ENCODE measurements around the gene SMARCD3.
A peak's percentile ranks its signal among the peaks of the same experiment; 100 is the strongest.

The SMARCD3 gene

DNA sequence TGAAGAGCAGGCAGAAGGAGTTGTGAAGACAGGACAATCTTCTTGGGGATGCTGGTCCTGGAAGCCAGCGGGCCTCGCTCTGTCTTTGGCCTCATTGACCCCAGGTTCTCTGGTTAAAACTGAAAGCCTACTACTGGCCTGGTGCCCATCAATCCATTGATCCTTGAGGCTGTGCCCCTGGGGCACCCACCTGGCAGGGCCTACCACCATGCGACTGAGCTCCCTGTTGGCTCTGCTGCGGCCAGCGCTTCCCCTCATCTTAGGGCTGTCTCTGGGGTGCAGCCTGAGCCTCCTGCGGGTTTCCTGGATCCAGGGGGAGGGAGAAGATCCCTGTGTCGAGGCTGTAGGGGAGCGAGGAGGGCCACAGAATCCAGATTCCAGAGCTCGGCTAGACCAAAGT is 14.7 kb downstream of the SMARCD3 start:
- no peak for DNase-seq

DNA sequence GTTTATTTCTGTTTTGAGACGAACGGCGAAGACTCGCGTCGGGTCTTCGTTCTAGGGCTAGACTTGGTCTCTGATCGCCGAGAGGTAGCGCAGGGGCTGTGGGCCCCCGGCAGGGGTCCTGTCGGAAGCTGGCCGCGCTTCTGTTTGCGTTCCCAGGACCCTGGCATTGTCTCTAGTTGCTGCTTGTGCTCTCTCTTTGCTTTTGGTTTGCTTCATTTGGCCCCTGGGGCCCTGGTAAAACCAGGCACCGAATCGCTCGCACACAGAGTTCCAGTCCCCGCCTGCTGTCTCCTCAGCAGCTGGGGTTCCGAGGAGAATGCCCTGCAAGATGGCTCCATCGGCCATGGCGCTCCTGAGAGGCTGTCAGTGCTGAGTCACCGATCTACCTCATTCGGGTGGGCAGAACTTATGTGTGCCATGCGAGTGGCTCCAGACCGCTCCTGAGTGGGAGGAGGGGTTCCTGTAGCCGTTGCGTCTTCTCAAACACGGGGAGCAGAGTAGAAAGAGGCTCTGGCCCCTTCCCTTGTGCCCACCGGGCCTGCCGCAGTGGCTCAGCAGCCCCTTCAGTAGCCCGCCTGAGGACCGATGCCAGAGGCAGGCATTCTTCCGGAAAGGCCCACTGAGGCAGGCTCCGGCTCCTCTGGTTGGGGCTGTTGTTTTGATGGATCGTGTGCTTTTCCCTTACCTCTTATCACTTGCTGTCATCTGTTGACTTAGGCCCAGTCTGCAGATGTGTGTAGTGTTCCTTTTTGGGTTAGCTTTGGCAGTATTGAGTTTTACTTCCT is 15.4 kb downstream of the SMARCD3 start:
- DNase-seq: no peak

DNA sequence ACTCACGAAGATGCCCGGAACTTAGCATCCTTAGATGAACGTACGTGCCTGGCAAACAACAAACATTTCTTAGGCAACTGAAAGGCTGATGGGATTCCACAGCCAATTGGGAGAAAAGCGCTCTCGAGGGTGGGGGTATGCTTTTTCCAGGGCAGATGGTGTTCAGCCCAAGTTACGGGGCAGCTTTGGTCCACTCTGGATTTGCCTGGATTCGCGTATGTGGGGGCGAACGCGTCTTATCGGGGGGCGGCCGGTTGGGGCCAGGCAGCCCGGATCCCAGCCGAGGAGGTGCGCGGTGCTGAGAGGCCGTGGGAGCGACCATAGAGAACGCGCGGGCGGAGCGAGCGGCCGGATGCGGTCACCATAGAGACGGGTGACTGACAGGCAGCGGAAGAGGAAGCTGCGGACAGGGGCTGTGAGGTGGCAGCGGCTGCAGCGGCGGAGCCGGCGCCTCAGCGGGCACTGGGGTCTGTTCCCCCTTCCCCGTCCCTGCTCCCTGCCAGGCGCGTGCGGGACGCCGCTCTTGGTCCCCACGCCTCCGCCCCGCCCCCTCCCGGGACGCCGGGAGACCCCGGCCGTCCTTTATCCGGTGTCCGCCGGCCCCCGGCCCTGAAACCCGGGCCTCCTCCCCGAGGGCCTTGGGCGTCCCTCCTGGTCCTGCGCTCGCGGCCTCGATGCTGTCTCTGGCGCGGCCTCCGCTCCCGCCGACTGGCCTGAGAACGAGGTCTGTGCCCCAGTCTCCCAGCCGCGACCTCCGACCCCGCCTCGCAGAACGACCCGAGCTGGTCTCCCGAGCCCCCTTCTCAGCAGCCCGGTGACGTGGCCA is 16.2 kb downstream of the SMARCD3 start, which contains the start of gene CHPF2:
Gene CHPF2, plus strand, starts transcription at position 393 of the 826 bp plus-strand sequence. CDS start 1,529 bp downstream, outside the sequence.
- DNase-seq: peak; percentile 47

DNA sequence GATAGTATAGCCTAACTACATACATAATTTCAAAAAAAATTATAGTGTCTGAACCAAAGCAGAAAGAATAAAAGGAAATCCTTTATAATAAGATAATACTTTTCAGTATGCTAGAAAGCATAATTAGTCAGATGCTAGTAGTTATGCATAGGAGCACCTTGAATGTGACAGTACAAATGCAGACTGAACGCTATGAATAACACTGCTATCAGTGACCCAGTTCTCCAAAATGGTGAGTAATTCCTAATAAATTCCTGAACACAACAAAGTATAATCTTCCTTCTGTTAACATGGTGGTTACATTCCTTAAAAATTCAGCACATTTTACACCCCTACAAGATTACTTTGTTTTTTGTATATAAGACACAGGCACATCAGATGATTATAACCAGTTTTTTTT is 17.4 kb downstream of the SMARCD3 start:
- no peak for DNase-seq

DNA sequence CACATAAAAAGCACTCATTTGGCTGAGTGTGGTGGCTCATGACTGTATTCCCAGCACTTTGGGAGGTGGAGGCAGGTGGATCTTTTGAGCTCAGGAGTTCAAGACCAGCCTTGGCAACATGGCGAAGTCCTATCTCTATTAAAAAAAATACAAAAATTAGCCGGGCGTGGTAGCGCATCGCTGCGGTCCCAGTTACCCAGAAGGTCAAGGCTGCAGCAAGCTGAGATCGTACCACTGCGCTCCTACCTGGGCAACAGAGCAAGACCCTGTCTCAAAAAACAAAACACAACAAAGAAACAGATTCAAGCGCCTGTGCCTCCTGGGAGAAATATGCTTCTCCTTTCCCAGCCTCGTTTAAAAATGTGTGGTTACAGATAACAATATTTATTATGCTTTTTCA is 19.2 kb downstream of the SMARCD3 start:
- DNase-seq: no peak

DNA sequence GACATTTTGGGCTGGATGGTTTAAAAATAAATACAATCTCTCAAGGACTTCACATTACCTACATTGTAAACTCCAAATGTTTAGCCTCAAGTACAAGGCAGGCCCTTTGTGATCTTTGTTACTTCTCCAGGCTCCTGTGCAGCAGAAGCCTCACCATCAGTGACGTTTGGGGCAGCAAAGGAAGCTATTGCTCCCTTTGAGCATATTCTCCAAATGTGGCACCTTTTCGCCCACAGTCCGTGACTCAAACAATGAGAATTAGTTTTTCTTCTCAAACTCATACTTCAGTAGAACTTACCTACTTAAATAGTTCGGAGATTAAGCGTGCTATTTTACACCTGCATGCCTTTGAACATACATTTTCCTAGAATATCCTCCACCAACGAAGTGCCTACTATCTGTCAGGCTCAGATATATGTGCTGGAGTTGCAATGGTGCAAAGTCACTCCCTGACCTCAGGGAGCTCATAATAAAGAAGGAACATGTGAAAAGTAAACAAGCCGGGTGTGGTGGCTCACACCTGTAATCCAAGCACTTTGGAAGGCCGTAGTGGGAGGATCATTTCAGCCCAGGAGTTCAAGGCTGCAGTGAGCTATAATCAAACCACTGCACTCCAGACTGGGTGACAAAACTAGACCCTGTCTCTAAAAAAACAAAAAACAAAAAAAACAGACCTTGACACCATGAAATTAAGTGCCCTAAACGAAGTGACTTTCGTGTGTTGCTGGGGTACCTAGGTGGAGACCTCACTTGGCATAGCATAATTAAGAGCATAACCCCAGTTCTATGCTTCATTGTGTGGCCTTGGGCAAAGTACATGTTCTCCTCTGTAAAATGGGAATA is 20.2 kb downstream of the SMARCD3 start:
- DNase-seq: no peak

DNA sequence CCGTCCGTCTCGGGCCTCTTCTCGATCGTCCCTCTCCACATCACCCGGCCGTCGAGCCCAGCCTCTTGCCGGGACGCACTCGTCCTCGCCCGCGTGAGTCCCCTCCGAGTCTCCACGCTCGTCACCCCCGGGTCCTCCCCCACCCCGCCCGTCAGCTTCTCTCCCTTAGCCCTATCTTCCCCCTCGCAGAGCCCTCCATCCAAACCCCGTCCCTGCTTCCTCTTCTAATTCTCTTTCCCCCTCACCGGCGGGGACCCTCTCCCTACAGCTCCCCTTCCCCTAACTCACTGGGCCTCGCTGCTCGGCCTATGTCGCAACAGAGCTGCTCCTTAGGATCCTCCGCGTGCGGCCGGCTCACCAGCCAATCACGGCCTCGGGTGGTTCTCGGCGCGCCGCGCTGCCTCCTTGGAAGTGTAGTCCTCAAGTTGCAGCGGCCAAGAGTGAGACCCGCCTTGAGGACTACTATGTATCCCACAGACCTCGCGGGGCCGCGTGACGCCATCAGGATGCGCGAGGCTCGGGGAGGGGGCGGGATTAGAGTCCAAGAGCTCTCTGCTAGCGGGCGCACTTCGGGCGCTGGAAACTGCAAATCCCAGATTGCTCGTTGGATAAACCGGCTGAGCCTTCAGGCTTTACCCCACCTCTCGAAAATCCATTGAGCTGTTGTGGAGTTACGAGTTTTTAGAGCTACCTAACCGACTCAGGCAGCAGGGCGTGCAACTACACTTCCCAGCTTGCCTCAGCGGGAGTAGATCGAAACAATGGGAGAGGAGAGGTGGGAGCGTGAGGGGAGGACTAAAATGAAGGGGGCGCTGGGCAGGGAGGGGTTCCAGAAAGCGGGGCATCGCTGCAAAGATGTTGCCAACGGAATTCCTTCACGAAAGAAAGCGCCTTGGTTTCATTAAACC is 21.4 kb downstream of the SMARCD3 start, which contains the start of gene ABCF2:
Gene ABCF2, minus strand, starts transcription at position 331 of the 908 bp plus-strand sequence. CDS start 747 bp downstream, outside the sequence.
- DNase-seq: peak; percentile 93

DNA sequence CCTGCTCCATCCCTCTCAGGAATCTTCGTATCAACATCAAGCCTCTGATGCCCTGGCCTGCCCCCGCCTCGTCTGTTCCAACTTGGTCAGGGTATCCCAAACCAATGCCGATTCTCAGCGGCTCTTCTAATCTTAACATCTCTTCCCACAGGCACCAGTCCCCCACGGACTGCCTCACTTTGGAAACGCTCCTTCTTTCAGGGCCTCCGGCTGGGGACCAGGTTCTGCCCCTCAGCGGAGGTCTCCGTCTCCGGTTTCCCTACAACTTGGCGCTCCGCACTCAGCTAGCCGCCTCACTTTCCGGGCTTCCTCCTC is 22.0 kb downstream of the SMARCD3 start:
- no peak for DNase-seq

DNA sequence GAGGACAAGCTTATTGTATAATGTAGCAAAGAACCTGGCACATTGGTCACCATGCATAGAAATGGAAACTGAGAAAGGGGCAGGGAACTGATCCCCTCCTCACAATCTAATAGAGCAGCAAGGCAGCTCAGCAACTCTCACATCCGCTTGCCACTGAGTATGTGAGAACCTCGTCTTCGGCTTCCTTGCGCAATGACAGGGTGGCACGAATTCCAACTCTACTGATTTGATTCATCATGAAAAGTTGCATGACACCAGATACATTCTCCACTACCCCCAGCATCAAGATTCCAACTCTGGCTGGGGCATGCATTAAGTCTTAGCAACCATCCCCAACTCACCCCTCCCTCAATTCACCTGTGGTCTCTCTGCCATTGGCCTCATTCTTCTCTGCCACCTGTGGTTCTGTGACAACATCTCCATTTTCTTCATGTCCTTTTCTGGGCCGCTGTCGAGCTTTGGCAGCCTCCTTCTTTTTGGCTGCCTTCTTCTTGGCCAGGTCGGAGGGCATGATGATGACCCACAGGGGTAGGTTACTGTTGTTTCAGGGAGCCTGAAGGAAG is 22.5 kb downstream of the SMARCD3 start:
- no peak for DNase-seq

DNA sequence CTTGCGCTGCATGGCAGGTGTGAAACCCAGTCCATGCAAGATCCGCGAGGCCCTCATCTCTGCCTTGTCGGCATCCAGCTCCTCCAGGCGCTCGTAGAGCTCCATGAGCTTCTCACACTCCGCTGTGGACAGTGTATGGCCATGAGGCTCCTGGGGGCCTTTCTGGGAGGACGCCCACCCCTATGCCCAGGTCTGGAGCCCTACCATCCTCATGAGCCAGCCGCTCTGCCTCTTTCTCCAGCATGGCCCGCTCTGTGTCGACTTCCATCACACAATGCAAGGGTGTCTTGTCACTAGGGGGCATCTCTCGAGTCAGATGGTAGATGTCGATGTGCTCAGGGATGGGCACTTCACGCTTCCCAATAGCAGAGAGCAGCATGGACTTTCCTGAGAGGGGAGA is 24.8 kb downstream of the SMARCD3 start:
- no peak for DNase-seq

DNA sequence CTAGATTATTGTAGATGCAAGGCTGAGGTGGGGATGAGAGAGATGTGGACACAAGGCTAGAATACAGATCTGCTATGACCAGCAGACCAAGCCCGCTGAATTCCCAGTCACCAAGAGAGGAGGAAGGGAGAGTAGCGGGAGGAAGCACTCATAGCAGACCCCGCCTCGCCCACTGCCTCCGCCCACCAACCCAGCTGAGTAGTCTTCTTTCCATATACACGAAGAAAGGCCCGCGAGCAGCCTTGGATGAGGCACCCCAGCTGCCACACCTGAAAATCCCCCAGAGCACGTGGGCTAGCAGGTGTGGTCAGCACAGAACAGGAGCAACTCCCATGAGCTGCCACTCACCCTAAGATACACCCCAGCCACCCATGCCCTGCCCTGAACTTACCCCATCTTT is 30.3 kb downstream of the SMARCD3 start:
- no peak for DNase-seq

DNA sequence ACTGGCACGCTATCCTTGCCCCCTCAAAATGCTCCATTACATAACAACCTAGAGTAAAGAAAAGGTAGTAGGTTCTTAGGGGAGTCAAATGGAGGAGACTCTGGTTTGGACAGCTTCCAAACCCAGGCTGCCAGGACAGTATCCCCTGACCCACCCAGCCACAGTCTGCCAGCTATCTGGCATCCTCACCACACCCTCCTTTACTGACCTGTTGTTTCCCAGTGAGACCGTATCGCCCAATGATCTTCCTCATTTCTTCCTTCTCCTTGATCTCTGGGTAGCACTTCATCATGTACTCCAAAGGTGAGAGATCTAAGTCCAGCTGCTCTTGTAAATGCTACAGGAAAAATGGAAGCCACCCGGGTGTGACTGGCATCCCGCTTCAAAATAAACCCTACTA is 33.1 kb downstream of the SMARCD3 start:
- DNase-seq: no peak

DNA sequence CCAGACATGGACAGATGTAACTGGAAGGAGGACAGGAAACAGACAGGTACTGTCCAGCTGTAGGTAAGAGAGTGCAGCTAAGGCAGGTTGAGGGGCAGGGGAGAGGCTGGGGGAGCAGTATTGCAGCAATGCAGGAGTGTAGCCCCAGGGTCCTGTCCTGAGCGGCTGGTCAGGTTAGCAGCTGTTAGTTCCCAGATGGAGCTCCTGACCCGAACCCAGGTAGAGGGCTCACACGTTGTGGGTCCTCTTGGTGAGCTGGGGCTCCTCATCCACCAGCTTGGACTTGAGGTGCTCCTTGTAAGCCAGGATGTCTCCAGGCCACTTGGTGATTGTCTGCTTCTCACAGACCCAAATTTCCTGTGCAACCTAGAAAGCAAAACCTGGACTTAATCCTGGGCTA is 34.7 kb downstream of the SMARCD3 start:
- DNase-seq: no peak

DNA sequence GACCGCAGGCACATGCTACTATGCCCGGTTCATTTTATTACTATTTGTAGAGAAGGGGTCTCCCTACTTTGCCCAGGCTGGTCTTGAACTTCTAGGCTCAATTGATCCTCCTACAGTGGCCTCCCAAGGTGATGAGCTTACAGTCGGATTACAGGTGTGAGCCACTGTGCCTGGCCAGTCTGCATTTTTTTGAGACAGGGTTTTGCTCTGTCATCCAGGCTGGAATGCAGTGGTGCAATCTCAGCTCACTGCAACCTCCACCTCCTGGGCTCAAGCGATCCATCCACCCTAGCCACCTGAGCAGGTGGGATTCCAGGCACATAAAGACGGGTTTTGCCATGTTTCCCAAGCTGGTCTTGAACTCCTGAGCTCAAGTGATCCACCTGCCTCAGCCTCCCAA is 35.9 kb downstream of the SMARCD3 start:
- DNase-seq: no peak

DNA sequence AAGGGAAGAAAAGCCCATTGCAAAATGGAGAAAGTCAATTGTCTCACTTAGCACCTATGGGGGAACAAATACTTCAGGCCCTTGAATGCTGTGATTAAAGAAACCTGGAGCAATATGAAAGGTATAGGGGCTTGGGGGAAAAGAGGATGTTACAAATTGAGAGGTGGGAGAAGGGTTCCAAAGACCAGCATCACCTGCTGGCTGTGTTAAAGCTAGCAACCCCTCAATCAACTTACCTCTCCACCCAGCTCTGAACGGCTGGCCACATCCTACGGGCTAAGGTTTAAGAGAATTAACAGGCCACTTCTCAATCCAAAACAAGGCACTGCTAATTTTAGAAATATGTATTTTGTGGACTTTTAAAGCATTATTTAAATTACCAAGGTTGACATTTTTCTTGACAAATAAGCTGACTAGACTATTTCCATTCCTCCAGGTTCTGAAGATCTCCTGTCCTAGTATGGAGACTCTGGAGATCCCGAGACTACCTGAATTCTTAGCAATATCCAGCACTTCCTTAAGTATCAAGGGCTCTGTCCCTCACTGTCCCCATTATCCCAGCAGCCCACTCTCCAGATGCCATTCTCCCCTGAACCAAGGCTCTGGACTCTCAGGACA is 37.2 kb downstream of the SMARCD3 start:
- DNase-seq: no peak

DNA sequence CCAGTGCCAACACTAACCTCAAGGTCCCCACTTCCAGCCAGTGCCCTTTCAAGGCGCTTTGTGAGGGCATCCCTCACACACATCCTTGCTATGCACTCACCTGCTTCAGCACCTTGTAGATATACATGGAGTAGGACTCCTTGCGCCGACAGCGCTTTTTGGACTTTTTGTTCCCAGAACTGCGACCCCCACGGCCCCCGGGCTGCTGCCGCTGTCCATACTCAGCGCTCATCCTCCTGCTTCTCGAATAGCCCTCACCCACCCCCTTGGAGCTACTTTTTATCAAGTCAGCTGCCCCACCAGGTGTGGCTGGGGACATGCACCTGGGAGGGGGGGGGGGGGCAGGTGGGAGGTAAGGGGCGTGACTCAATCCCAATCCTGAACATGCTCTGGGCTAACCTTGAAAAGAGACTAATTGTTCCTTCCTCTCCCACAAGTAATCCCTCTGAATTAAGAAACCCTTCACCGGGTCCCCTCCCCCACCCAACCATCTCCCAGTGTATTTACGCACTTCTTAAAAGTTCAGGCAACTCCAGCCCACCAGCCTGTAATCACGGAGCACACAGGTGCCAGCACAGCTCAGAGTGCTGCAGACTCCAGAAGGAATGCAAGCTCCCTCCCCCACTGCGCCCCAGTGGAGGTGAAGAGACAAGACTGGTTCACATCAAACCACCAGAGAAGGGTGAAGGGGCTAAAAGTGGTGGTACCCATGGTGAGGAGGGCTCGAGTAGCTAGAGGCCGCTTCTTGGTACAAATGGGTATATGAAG is 38.2 kb downstream of the SMARCD3 start, which contains the start of gene H2BK1:
Gene H2BK1, minus strand, starts transcription at position 402 of the 768 bp plus-strand sequence. Its CDS starts 170 bp downstream, at position 232.
- DNase-seq: no peak

DNA sequence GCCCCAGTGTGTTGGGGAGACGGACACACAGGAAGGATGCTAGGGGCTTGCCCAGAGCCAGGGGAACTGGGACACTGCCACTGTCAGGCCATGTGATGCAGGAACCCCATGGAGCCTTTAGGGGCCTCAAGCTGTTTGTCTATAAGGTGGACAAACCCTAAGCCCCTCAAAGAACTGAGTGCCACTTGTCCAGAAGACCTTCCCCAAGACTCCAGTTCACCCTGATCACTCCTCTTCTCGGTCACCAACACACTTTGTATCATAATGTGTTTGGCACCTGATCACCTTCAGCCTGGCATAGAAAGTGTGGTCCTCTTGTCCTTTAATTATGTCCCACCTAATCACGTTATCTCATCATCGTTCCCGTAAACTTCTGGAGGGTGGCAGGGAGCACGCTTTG is 38.9 kb downstream of the SMARCD3 start:
- no peak for DNase-seq

DNA sequence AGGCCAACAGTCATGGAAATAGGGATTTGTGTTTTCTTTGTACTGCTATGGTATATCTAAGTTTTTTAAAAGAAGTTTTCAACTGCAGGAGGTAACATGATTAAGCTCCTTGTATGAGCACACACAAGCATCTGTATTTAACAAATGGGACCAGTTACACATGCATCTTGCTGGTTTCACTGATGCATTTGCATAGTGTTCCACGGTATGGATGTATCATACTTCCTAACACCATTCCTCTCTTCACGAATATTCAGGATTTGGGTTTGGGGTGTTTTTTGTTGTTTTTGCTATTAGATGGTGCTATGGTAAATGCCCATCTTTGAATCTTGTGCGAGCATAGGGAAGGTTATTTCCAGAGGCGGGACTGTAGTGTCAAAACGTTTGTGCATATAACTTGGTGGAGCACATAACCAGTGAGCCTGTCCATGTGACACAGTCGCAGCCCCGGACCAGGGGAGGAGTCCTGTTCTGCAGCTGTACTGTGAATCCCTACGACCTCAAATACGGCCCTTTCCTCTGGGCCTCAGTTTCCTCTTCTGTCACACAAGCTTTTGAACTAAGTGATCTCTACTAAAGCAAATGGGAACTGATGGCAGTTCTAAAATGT is 40.1 kb downstream of the SMARCD3 start:
- DNase-seq: no peak

DNA sequence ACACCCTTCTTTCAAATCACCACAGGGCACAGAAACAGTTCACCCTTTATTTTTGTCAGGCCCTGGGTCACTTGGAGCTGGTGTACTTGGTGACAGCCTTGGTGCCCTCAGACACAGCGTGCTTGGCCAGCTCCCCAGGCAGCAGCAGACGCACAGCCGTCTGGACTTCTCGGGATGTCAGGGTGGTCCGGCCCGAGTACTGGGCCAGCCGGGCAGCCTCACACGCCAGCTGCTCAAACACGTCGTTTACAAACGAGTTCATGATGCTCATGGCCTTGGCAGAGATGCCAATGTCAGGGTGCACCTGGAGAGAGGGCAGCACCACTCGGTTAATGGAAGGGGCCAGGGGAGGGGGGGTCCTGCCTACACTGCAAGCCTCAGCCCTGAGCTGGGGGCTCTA is 40.7 kb downstream of the SMARCD3 start:
- DNase-seq: no peak

DNA sequence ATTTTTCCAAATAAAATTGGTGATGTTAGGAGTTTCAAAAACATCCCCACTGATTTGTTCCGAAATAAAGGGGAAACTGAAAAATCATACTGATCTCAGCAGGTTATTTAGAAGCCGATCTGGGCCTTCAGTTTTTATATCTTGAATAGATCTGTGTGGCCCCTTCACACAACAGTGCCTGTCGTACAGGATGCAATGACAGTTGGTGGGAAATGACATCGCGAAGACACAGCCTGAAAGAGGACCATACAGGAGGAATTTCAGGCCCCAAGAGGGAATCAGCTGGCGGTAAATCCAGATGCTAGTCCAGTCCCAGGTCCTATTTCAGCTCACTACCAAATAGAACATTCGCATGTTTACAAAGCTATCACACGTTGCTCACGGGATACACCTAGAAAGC is 41.2 kb downstream of the SMARCD3 start:
- no peak for DNase-seq
